ENCODE results near the gene BACH2. TPM values are rescaled to one million over a fixed set of nuclear protein-coding genes. Genes with fewer than 3 reads are reported as not detected.

Gene BACH2
- total and polyA plus RNA-seq, 4 experiments from 2014 or later: 6.5 to 48.0 (median 25.8) TPM

GRCh38 chr6:90329386-90330077, 32.9 kb upstream of the BACH2 start:
- Mint-ChIP-seq H3K9me3 (peaks cover 0 to 4% (median 1%) of the 10 kb centered on the region in 8 donors), H3K27me3 (no peaks in the 10 kb centered on the region), H3K36me3 (no peaks in the 10 kb centered on the region), H3K4me1 (no peaks in the 10 kb centered on the region), H3K27ac (peak overlapping the region in 2 of 7 donors; percentile 4), H3K4me3 (no peak overlapping the region)
- H3K27me3 ChIP-seq (ENCODE audit: insufficient read depth, low read length): no peaks in the 10 kb centered on the region
- POLR2A ChIA-PET (ENCODE audit: partially characterized antibody): no interaction called here
- intact Hi-C loops (cut with micrococcal nuclease): loop anchor here (5.0 kb wide), 1 partner anchor 38 kb away; no protein-coding TSS in a partner anchor
- no peak overlapping the region for H3K4me3 ChIP-seq (ENCODE audit: low read length in 2 of 2)
- no peaks in the 10 kb centered on the region for H3K9me3 ChIP-seq (ENCODE audit: control insufficient read depth in 1 of 2, low read length in 2 of 2)
- CTCF ChIA-PET (ENCODE audit: partially characterized antibody): no interaction called here
- H3K4me1 ChIP-seq (ENCODE audit: insufficient read depth, low read length): no peaks in the 10 kb centered on the region
- H3K36me3 ChIP-seq (ENCODE audit: insufficient read depth, low read length): no peaks in the 10 kb centered on the region
- DNase-seq: no peak
- H3K27ac ChIP-seq (ENCODE audit: low read depth, low read length): no peak overlapping the region

- Histone ChIP-seq H3K4me1 (ENCODE audit: insufficient read depth, low read length) (no peaks in the 10 kb centered on the region), H3K36me3 (ENCODE audit: insufficient read depth, low read length) (no peaks in the 10 kb centered on the region), H3K9me3 (ENCODE audit: control insufficient read depth in 1 of 2, low read length in 2 of 2) (no peaks in the 10 kb centered on the region), H3K27me3 (ENCODE audit: insufficient read depth, low read length) (no peaks in the 10 kb centered on the region), H3K27ac (ENCODE audit: low read depth, low read length) (no peak overlapping the region), H3K4me3 (ENCODE audit: low read length in 2 of 2) (no peak overlapping the region)
- Mint-ChIP-seq H3K36me3 (no peaks in the 10 kb centered on the region), H3K9me3 (peaks cover 0 to 2% (median 0%) of the 10 kb centered on the region in 8 donors), H3K27me3 (no peaks in the 10 kb centered on the region), H3K4me1 (no peaks in the 10 kb centered on the region), H3K27ac (no peak overlapping the region), H3K4me3 (no peak overlapping the region)
- POLR2A ChIA-PET (ENCODE audit: partially characterized antibody): no interaction called here
- CTCF ChIA-PET (ENCODE audit: partially characterized antibody): no interaction called here
- intact Hi-C loops (cut with micrococcal nuclease): loop anchor here (5.0 kb wide), 1 partner anchor 39 kb away; no protein-coding TSS in a partner anchor
- no peak for DNase-seq
Observed at GRCh38 chr6:90328004-90328403, 31.4 kb upstream of the BACH2 start.

- no peaks in the 10 kb centered on the region for H3K27me3 Mint-ChIP-seq
- no peak for DNase-seq
- H3K4me1 Mint-ChIP-seq: no peaks in the 10 kb centered on the region
- Histone ChIP-seq H3K4me3 (ENCODE audit: low read length in 2 of 2) (no peak overlapping the region), H3K27me3 (ENCODE audit: insufficient read depth, low read length) (no peaks in the 10 kb centered on the region), H3K4me1 (ENCODE audit: insufficient read depth, low read length) (no peaks in the 10 kb centered on the region), H3K27ac (ENCODE audit: low read depth, low read length) (no peak overlapping the region), H3K36me3 (ENCODE audit: insufficient read depth, low read length) (no peaks in the 10 kb centered on the region), H3K9me3 (ENCODE audit: control insufficient read depth in 1 of 2, low read length in 2 of 2) (no peaks in the 10 kb centered on the region)
- POLR2A ChIA-PET (ENCODE audit: partially characterized antibody): no interaction called here
- no peak overlapping the region for H3K4me3 Mint-ChIP-seq
- CTCF ChIA-PET (ENCODE audit: partially characterized antibody): no interaction called here
- H3K36me3 Mint-ChIP-seq: no peaks in the 10 kb centered on the region
- H3K27ac Mint-ChIP-seq: no peak overlapping the region
- no peaks in the 10 kb centered on the region for H3K9me3 Mint-ChIP-seq
- intact Hi-C loops (cut with micrococcal nuclease): loop anchor here (5.0 kb wide), 1 partner anchor 41 kb away; no protein-coding TSS in a partner anchor
Observed at GRCh38 chr6:90326404-90327057, 29.9 kb upstream of the BACH2 start.

GRCh38 chr6:90323706-90324105, 27.1 kb upstream of the BACH2 start:
- no peaks in the 10 kb centered on the region for H3K36me3 Mint-ChIP-seq
- ChIA-PET POLR2A (ENCODE audit: partially characterized antibody) (no interaction called here), CTCF (ENCODE audit: partially characterized antibody) (no interaction called here)
- no peak overlapping the region for H3K27ac ChIP-seq (ENCODE audit: low read depth, low read length)
- peaks cover 4% of the 10 kb centered on the region for H3K4me1 ChIP-seq (ENCODE audit: insufficient read depth, low read length)
- no peaks in the 10 kb centered on the region for H3K9me3 ChIP-seq (ENCODE audit: control insufficient read depth in 1 of 2, low read length in 2 of 2)
- H3K4me1 Mint-ChIP-seq: peaks cover 0 to 8% (median 6%) of the 10 kb centered on the region in 4 donors
- H3K36me3 ChIP-seq (ENCODE audit: insufficient read depth, low read length): no peaks in the 10 kb centered on the region
- no peak overlapping the region for H3K27ac Mint-ChIP-seq
- intact Hi-C loops (cut with micrococcal nuclease): no loop called here
- H3K4me3 Mint-ChIP-seq: no peak overlapping the region
- no peak overlapping the region for H3K4me3 ChIP-seq (ENCODE audit: low read length in 2 of 2)
- DNase-seq: no peak
- no peaks in the 10 kb centered on the region for H3K9me3 Mint-ChIP-seq
- no peaks in the 10 kb centered on the region for H3K27me3 Mint-ChIP-seq
- no peaks in the 10 kb centered on the region for H3K27me3 ChIP-seq (ENCODE audit: insufficient read depth, low read length)

- Mint-ChIP-seq H3K36me3 (no peaks in the 10 kb centered on the region), H3K9me3 (no peaks in the 10 kb centered on the region), H3K27ac (no peak overlapping the region), H3K4me1 (peaks cover 0 to 8% (median 6%) of the 10 kb centered on the region in 4 donors), H3K4me3 (no peak overlapping the region), H3K27me3 (no peaks in the 10 kb centered on the region)
- intact Hi-C loops (cut with micrococcal nuclease): no loop called here
- H3K27me3 ChIP-seq (ENCODE audit: insufficient read depth, low read length): no peaks in the 10 kb centered on the region
- no peaks in the 10 kb centered on the region for H3K36me3 ChIP-seq (ENCODE audit: insufficient read depth, low read length)
- peaks cover 4% of the 10 kb centered on the region for H3K4me1 ChIP-seq (ENCODE audit: insufficient read depth, low read length)
- DNase-seq: no peak
- no peaks in the 10 kb centered on the region for H3K9me3 ChIP-seq (ENCODE audit: control insufficient read depth in 1 of 2, low read length in 2 of 2)
- ChIA-PET POLR2A (ENCODE audit: partially characterized antibody) (no interaction called here), CTCF (ENCODE audit: partially characterized antibody) (no interaction called here)
- no peak overlapping the region for H3K27ac ChIP-seq (ENCODE audit: low read depth, low read length)
- H3K4me3 ChIP-seq (ENCODE audit: low read length in 2 of 2): no peak overlapping the region
Observed at GRCh38 chr6:90322976-90323474, 26.4 kb upstream of the BACH2 start.

DNA sequence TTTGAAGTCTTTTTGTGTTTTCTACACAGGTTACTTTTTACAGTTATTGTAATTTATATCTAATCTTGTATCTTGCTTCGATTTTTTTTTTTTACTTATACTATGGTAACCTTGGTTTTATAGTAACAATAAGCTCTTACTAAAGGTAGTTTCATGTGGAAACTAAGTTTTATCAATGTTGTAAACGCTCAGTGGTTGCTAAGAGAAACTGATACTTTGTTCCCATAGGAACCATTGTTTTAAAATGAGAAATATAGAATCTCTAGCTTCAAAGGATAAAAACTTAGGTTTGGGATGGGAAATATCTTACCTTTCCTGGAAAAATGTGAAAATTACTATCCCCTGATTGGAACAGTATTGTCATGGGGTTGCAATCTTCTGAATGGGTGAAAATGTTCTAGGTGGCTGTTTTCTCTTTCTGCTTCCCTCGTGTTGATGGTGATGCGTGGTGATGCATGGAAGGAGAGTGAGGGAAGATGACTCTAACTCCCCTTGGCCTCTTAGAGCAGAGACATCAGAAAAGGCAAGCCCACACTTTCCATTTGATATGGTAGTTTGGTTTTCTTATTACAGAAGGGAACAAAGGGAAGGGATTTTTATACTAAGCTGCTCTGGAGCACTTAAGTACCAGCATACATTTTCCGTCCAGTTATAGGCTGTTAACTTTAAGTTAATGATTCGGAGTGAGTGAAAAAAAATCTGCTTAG, 23.5 kb upstream of the BACH2 start:
- intact Hi-C loops (cut with micrococcal nuclease): no loop called here
- no peaks in the 10 kb centered on the region for H3K9me3 ChIP-seq (ENCODE audit: control insufficient read depth in 1 of 2, low read length in 2 of 2)
- Mint-ChIP-seq H3K4me3 (peak overlapping the region in 1 of 8 donors; percentile 4), H3K27ac (peak overlapping the region in 1 of 7 donors; percentile 39), H3K27me3 (peaks cover 3 to 5% of the 10 kb centered on the region in 2 donors), H3K36me3 (no peaks in the 10 kb centered on the region), H3K4me1 (peaks cover 0 to 8% (median 6%) of the 10 kb centered on the region in 4 donors), H3K9me3 (no peaks in the 10 kb centered on the region)
- no peak overlapping the region for H3K27ac ChIP-seq (ENCODE audit: low read depth, low read length)
- ChIA-PET CTCF (ENCODE audit: partially characterized antibody) (no interaction called here), POLR2A (ENCODE audit: partially characterized antibody) (no interaction called here)
- H3K36me3 ChIP-seq (ENCODE audit: insufficient read depth, low read length): no peaks in the 10 kb centered on the region
- peaks cover 4% of the 10 kb centered on the region for H3K4me1 ChIP-seq (ENCODE audit: insufficient read depth, low read length)
- no peak overlapping the region for H3K4me3 ChIP-seq (ENCODE audit: low read length in 2 of 2)
- peak in 1 of 5 donors; percentile 4 for DNase-seq
- H3K27me3 ChIP-seq (ENCODE audit: insufficient read depth, low read length): no peaks in the 10 kb centered on the region

GRCh38 chr6:90319044-90319443, 22.4 kb upstream of the BACH2 start:
- ChIA-PET CTCF (ENCODE audit: partially characterized antibody) (no interaction called here), POLR2A (ENCODE audit: partially characterized antibody) (no interaction called here)
- DNase-seq: no peak
- Histone ChIP-seq H3K27ac (ENCODE audit: low read depth, low read length) (no peak overlapping the region), H3K4me3 (ENCODE audit: low read length in 2 of 2) (no peak overlapping the region), H3K36me3 (ENCODE audit: insufficient read depth, low read length) (no peaks in the 10 kb centered on the region), H3K9me3 (ENCODE audit: control insufficient read depth in 1 of 2, low read length in 2 of 2) (no peaks in the 10 kb centered on the region), H3K4me1 (ENCODE audit: insufficient read depth, low read length) (peaks cover 4% of the 10 kb centered on the region), H3K27me3 (ENCODE audit: insufficient read depth, low read length) (no peaks in the 10 kb centered on the region)
- no peaks in the 10 kb centered on the region for H3K36me3 Mint-ChIP-seq
- peaks cover 0 to 8% (median 6%) of the 10 kb centered on the region in 4 donors for H3K4me1 Mint-ChIP-seq
- no peaks in the 10 kb centered on the region for H3K9me3 Mint-ChIP-seq
- intact Hi-C loops (cut with micrococcal nuclease): no loop called here
- peaks cover 3 to 10% of the 10 kb centered on the region in 2 donors for H3K27me3 Mint-ChIP-seq
- H3K4me3 Mint-ChIP-seq: no peak overlapping the region
- no peak overlapping the region for H3K27ac Mint-ChIP-seq
